Sigmoid colon (tissue), 4 donors: ENCODE measurements around the gene PIGBOS1.

Experiments
- CTCF ChIP-seq, 4 experiments: fragments of 450-650 bp in 3 of 4; fragments of 200-600 bp in 1 of 4; IDR thresholded peaks; one replicate each; pipeline ENCODE4 v1.5.1; 2016 to 2019; ENCODE audit warnings: antibody characterized with exemption in 4 of 4, mild to moderate bottlenecking in 3 of 4, moderate library complexity in 2 of 4
- EP300 ChIP-seq, 4 donors: sonication (generic); formaldehyde crosslinking; IDR thresholded peaks; one replicate each; pipeline ENCODE4 v1.6.1; 2017; ENCODE audit warnings: antibody characterized with exemption in 4 of 4
- POLR2A ChIP-seq, 2 donors: fragments of 450-650 bp; IDR thresholded peaks; one replicate each; pipeline ENCODE4 v1.6.1; 2016; ENCODE audit warnings: antibody characterized with exemption in 2 of 2, mild to moderate bottlenecking in 2 of 2, moderate library complexity in 2 of 2
- POLR2AphosphoS5 ChIP-seq, 4 donors: sonication (generic); formaldehyde crosslinking; IDR thresholded peaks; one replicate each; pipeline ENCODE4 v1.6.1; 2017; ENCODE audit warnings: antibody characterized with exemption in 4 of 4

GRCh38 chr15:55276324-55276723 lies 42.6 kb downstream of the PIGBOS1 start:
- no peak for TF ChIP-seq CTCF (IDR thresholded peaks at IDR 0.05)
- TF ChIP-seq POLR2A (IDR thresholded peaks at IDR 0.05) = no peak
- no peak for TF ChIP-seq POLR2AphosphoS5 (IDR thresholded peaks at IDR 0.05)
- TF ChIP-seq EP300 (IDR thresholded peaks at IDR 0.05) = no peak
